ENCODE measurements around the gene FAM186B.

DNA sequence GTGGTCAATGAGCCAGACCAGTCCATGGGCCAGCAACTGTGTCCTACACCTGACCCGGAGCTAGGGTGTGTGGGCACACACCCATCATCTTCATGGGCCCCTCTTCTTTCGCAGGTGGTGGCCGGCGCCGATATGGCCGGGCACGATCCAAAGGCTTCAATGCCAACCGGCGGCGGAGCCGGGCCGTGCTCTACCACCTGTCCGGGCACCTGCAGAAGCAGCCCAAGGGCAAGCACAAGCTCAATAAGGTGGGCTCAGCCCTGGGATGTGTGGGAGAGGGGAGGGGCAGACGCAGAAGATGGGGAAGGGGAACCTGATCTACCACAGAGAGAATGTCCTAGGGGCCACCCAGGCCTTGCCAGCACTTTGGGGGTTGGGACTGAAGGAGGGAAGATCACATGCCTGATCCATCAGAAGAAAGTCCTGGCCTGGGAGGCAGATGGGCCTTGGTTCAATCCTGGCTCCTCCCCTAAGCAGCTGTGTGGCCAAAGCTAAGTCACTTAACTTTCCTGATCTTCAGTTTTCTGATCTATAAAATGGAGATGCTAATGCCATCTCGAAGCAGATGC is 62.8 kb downstream of the FAM186B start:
- TF ChIP-seq, protein P1, sequence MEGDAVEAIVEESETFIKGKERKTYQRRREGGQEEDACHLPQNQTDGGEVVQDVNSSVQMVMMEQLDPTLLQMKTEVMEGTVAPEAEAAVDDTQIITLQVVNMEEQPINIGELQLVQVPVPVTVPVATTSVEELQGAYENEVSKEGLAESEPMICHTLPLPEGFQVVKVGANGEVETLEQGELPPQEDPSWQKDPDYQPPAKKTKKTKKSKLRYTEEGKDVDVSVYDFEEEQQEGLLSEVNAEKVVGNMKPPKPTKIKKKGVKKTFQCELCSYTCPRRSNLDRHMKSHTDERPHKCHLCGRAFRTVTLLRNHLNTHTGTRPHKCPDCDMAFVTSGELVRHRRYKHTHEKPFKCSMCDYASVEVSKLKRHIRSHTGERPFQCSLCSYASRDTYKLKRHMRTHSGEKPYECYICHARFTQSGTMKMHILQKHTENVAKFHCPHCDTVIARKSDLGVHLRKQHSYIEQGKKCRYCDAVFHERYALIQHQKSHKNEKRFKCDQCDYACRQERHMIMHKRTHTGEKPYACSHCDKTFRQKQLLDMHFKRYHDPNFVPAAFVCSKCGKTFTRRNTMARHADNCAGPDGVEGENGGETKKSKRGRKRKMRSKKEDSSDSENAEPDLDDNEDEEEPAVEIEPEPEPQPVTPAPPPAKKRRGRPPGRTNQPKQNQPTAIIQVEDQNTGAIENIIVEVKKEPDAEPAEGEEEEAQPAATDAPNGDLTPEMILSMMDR (conservative IDR thresholded peaks at IDR 0.05; ENCODE audit: low read depth, low read length) = no peak
- TF ChIP-seq EZH2 (IDR thresholded peaks at IDR 0.05; ENCODE audit: borderline replicate concordance, low read depth, low read length, poor library complexity, severe bottlenecking) = no peak
